ENCODE data around the gene TCP11X1.
"Not testable (repeated sequence)": the region's sequence is repeated elsewhere in the genome, so short reads cannot be mapped to it uniquely, and the experiment has no call there.

The TCP11X1 gene

DNA sequence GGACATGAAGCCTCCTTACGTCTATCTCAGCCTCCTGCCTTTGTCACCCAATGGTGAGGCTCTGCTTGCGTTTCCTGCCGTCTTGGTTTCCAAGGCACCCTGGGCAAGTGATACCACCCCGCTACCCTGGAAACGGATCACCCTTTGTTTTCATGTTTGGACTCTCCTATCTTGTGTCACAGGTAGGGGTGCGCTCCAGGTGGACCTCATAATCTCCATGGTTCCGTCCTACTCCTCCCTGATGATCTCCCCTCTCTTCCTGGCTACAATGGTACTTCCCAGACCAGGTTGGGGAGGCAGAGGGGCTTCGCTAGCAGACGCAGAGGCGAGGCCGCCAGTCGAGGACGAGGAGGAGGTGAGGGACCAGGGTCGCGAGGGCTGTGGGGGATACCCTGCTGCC lies at the start of gene TCP11X1:
TCP11X1 (plus strand) TSS at position 316 of the 400 bp plus-strand sequence.
- not testable (repeated sequence) for H3K4me3 ChIP-seq (ENCODE audit: low read depth, low read length); DNase-seq (ENCODE audit: low read depth)

DNA sequence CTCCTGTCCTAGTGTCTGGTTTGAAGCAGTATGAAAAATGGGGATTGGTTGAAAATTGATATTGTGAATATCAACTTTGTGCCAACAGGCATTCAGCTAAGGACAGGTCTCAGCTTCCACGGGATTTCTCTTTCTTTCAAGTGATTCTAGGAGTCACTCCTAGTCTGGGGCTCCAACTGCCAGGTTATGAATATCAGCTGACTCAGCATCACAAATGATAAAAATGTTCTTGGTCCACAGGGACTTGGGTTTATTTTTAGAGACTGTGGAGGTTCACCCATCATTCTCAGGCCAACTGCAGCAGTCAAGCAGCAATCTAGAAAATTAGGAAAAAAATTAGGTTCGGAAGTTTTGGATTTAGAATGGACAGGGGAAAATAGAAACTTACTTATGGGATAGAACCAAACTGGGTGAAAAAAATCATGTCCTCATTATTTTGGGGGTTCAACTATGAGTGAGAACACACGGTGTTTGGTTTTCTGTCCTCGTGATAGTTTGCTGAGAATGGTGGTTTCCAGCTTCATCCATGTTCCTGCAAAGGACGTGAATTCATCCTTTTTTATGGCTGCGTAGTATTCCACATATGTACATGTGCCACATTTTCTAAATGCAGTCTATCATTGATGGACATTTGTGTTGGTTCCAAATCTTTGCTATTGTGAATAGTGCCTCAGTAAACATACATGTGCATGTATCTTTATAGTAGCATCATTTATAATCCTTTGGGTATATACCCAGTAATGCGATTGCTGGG lies 29.0 kb upstream of the TCP11X1 start:
- no peak overlapping the region for H3K4me3 ChIP-seq (ENCODE audit: low read depth, low read length)
- DNase-seq (ENCODE audit: low read depth), result no peak

DNA sequence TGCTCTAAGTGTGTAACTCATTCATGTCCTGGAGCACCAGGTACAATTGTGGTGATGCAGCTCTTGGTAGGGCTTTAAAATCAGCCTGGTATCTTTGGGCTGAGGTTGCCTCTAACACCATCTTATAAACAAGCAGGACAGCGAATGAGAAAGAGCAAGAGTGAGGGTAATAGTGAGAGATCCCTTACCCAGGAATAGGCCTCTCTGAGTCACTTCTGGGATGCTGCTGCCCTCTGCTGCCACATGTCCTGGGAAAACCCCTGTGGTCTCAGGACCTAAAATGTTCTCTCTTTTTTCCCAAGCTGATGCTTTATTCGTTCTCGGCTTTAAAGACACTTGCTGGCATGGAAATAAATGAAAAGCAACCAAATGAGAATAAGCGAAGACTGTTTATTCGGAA lies 7.2 kb upstream of the TCP11X1 start:
- H3K4me3 ChIP-seq (ENCODE audit: low read depth, low read length); DNase-seq (ENCODE audit: low read depth): not testable (repeated sequence)

DNA sequence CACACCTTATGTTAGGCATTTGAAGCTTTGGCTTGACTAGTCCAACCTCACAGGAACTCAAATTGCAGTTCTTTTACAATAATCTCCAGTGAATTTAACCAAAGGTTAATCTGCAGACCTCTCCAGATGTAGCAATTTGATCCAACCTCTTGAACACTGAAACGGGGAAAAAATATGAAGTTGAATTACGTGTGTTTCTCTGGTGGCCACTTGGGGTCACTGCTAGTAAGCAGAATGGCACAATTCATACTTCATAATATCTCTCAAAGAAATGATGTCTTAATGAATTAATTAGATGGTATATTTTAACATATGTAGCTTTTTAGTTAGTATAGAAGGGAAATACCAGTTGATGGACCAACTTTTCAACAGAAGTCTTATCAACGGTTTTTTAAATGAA lies 1.4 kb downstream of the TCP11X1 start:
- not testable (repeated sequence) for DNase-seq (ENCODE audit: low read depth); H3K4me3 ChIP-seq (ENCODE audit: low read depth, low read length)

DNA sequence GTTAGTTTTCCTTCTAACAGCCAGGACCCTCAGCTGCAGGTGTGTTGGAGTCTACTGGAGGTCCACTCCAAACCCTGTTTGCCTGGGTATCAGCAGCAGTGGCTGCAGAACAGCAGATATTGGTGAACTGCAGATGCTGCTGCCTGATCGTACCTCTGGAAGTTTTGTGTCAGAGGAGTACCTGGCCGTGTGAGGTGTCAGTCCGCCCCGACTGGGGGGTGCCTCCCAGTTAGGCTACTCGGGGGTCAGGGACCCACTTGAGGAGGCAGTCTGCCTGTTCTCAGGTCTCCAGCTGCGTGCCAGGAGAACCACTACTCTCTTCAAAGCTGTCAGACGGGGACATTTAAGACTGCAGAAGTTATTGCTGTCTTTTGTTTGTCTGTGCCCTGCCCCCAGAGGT lies 20.6 kb downstream of the TCP11X1 start:
- not testable (repeated sequence) for DNase-seq (ENCODE audit: low read depth); H3K4me3 ChIP-seq (ENCODE audit: low read depth, low read length)

DNA sequence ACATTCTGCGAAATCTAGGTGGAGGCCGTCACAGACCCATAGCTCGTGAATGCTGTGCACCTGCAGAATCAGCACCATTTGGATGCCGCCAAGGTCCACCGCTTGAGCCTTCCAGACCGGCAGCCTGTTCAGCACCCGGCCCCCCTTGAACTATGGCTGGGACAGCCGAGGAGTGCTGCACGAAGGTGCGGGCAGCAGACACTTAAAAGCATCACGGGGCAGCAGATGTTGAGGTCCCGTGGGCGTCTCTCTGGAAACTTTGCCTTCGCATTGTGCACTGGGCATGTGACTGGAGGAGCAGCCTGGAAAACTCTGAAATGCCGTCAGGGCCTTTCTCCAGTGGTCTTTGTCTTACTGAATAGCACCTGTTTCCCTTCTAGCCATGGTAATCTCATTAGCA lies 25.2 kb downstream of the TCP11X1 start:
- not testable (repeated sequence) for H3K4me3 ChIP-seq (ENCODE audit: low read depth, low read length); DNase-seq (ENCODE audit: low read depth)

DNA sequence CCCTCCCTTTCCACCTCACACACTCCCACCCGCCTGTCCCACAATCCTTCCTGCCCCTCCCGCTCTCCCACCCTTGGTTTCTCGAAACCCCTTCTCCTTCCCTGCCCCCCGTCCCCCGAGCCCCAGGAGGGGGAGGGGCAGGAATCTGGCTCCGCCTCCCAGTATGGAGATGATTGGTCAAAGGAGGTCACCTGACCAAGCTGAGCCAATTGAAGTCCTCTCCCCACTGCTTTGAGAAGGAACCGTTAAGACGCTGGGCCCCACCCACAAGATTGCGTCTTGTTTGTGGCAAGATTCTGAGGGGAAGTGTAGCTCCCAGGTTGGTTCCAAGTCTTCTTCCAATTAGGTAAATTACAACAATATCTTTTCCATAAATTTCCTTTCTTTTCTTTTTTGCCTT lies 31.8 kb downstream of the TCP11X1 start, which contains the start of gene NXF2:
NXF2 (plus strand) TSS at position 275 of the 400 bp plus-strand sequence. CDS start 59,912 bp downstream, outside the sequence.
- not testable (repeated sequence) for H3K4me3 ChIP-seq (ENCODE audit: low read depth, low read length); DNase-seq (ENCODE audit: low read depth)

DNA sequence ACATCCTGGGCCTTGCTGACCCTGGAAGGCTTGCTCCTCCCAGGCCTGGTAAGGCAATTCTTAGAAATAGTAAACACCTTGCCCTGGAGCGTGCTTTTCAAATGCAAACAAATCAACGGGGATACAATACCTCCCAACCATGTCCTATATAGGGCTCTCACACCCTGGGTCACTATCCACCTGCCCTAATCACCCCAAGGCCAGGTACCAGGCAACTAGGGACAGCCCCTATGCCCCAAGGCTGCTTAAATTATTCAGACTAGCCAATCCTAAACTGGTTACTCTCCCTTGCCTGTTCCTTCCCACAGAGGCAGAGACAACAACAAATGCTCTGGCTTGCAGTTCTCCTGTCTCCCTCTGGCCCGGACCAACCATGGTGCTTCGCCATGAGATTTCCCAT lies 57.1 kb downstream of the TCP11X1 start:
- DNase-seq (ENCODE audit: low read depth); H3K4me3 ChIP-seq (ENCODE audit: low read depth, low read length): not testable (repeated sequence)
